Karpas-422 (cell line): ENCODE measurements around the gene EARS2. TPM values are rescaled to one million over a fixed set of nuclear protein-coding genes. Genes with fewer than 3 reads are reported as not detected.

Source experiments
- DNase-seq: peaks from one replicate; pipeline ENCODE4 v3.0.0-alpha.2; 2015
- H2AFZ ChIP-seq: fragments of 200-600 bp; sonication (generic); 2 replicates; pipeline ENCODE4 v1.6.1; 2014; ENCODE audit warnings: antibody characterized with exemption, low read length, mixed read lengths
- H3K27ac ChIP-seq: fragments of 200-600 bp; sonication (generic); 2 replicates; pipeline ENCODE4 v1.5.1; 2014; ENCODE audit warnings: mild to moderate bottlenecking, low read length, moderate library complexity
- H3K27me3 ChIP-seq: fragments of 200-600 bp; sonication (generic); 2 replicates; pipeline ENCODE4 v1.6.1; 2014; ENCODE audit warnings: low read length, mixed read lengths
- H3K36me3 ChIP-seq: fragments of 200-600 bp; sonication (generic); 2 replicates; pipeline ENCODE4 v1.6.1; 2014; ENCODE audit warnings: low read length, mixed read lengths; ENCODE audit not compliant: insufficient read depth
- H3K4me1 ChIP-seq: fragments of 200-600 bp; sonication (generic); 2 replicates; pipeline ENCODE4 v1.6.1; 2014; ENCODE audit warnings: mild to moderate bottlenecking, low read length, mixed read lengths
- H3K4me2 ChIP-seq: fragments of 200-600 bp; sonication (generic); 2 replicates; pipeline ENCODE4 v1.6.1; 2014; ENCODE audit warnings: low read length, low read depth, mild to moderate bottlenecking; ENCODE audit not compliant: poor library complexity, severe bottlenecking
- H3K4me3 ChIP-seq: fragments of 200-600 bp; sonication (generic); 2 replicates; pipeline ENCODE4 v1.5.1; 2014; ENCODE audit warnings: mild to moderate bottlenecking, antibody characterized with exemption, low read length, mixed read lengths
- H3K79me2 ChIP-seq: fragments of 200-600 bp; sonication (generic); 2 replicates; pipeline ENCODE4 v1.6.1; 2014; ENCODE audit warnings: mild to moderate bottlenecking, low read length, mixed read lengths
- H3K9ac ChIP-seq: fragments of 200-600 bp; sonication (generic); 2 replicates; pipeline ENCODE4 v1.6.0; 2014; ENCODE audit warnings: low read length
- H3K9me2 ChIP-seq: fragments of 200-600 bp; sonication (generic), shearing (Covaris generic); replicated peaks from 2 replicates; pipeline ENCODE4 v1.6.0; 2014; ENCODE audit warnings: mild to moderate bottlenecking, low read length, moderate library complexity; ENCODE audit not compliant: insufficient read depth
- H3K9me3 ChIP-seq: fragments of 300-700, 200-600 bp; sonication (generic); 2 replicates; pipeline ENCODE4 v1.6.1; 2014; ENCODE audit warnings: low read length, mixed read lengths
- H4K20me1 ChIP-seq: fragments of 200-600 bp; sonication (generic); 2 replicates; pipeline ENCODE4 v1.6.1; 2014; ENCODE audit warnings: mild to moderate bottlenecking, antibody characterized with exemption, low read length, low read depth; ENCODE audit not compliant: insufficient read depth
- total RNA-seq: library from RNA; depleted of rRNA; stranded (reverse); fragments of >200 nt; shearing (Covaris generic); gene quantifications from 2 replicates; pipeline ENCODE4 v1.2.3, GENCODE V29; 2014; ENCODE audit warnings: low replicate concordance; rRNA removed

The EARS2 gene
- 25.5 and 27.9 TPM in 2 replicates for total RNA-seq

DNA sequence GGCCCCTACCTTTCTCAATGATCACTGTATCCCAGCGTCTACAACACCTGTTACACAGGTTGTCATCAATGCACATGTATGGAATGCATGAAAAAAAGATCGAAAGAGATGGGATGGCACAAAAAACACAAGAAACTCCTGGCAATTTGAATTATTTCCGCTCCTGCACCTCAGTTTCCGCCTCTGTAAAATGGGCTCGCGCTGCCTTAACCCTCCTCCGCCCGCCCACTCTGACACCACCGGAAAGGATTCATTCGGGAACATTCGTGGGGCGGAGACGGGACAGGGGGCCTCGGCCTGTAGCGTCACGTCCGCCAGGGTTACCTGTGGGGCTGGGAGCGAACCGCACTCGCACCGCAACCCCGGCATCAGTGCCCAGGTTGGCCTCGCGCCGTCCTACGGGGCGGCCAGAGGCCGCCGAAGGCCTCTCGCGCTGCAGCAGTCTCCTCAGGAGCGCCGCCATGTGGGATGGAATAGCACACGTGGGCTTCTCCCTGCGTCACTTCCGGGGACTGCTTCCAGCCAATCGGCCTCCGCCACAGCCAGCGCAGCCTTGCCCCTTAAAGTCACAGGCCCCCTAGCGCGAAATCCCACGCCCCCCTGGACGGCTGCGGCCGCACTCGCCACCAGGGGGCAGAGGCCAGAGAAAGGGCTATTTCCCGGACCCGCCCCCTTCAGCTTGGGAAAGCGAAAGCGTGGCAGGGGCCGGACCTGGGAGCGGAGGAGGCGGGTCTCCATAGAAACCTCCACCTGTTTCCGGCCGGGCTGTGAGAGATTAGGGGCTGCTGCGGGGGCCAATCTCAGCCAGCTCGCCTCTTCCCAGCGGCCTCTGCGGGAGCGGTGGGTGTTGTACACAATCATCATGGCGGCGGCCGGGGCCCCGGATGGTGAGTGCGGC is at the start of gene EARS2, which contains the start of gene UBFD1:
Gene EARS2 (minus strand): TSS at position 470 of the 898 bp plus-strand sequence. CDS start 7 bp downstream, at position 463.
Gene UBFD1 (plus strand): TSS at position 847 of the 898 bp plus-strand sequence. CDS start 16 bp downstream, at position 863.
- Histone ChIP-seq H3K79me2 (peaks cover 85% of the 10 kb centered on the region), H3K36me3 (peaks cover 34% of the 10 kb centered on the region; the same call in 1 of the 2 replicates), H4K20me1 (no peaks in the 10 kb centered on the region; the same call in 1 of the 2 replicates), H3K27me3 (no peaks in the 10 kb centered on the region), H3K4me2 (peak within 1 kb of the TSS; percentile 87), H3K9ac (peak within 1 kb of the TSS; percentile 98), H2AFZ (peak within 1 kb of the TSS; percentile 80; the same call in 1 of the 2 replicates), H3K4me1 (peaks cover 50% of the 10 kb centered on the region), H3K4me3 (peak within 1 kb of the TSS; percentile 90), H3K9me2 (no peaks in the 10 kb centered on the region), H3K27ac (peak within 1 kb of the TSS; percentile 94), H3K9me3 (no peaks in the 10 kb centered on the region)
- DNase-seq, result peak; percentile 99

DNA sequence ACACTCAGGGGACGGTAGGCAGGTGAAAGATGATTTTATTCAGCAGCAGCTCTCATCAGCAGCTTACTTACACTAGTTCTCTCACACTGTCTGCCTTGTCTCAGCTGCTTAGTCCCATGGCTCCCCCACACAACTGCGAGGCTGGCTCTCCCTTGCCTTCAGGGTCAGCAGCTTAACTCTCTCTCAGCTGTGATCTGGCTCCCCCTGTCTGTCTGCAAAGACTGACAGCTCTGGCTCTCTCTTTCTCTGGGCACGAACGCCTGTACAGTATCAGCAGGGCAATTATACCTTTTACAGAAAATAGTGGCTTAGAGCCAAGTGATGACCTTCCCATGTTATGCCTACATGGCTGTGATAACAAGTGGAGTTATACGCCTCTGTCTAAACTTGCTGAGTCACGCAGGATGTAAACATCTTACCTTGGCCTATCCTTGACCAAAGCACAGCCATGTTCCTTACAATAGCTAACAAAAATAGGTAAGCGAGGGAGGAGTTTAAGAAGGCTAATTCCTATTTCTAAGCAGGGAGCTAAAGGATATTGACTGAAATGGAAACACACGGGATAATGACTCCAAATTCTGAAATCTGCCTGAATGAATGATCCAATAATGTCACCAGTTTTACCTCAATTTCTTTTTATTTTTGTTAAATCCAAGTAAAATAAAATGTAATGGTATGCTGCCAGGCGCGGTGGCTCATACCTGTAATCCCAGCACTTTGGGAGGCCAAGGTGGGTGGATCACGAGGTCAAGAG is 40.0 kb upstream of the EARS2 start:
- no peak overlapping the region for H2AFZ ChIP-seq
- no peaks in the 10 kb centered on the region for H3K9me3 ChIP-seq
- H3K36me3 ChIP-seq, result peaks cover 11% of the 10 kb centered on the region; the same call in 1 of the 2 replicates
- peaks cover 38% of the 10 kb centered on the region for H3K79me2 ChIP-seq
- peak; percentile 85 for DNase-seq
- no peaks in the 10 kb centered on the region for H3K9me2 ChIP-seq
- peak overlapping the region; percentile 29; the same call in 1 of the 2 replicates for H3K4me3 ChIP-seq
- peaks cover 34% of the 10 kb centered on the region for H4K20me1 ChIP-seq
- peak overlapping the region; percentile 67 for H3K9ac ChIP-seq
- H3K4me2 ChIP-seq, result peak overlapping the region; percentile 83
- H3K27ac ChIP-seq, result peak overlapping the region; percentile 41; the same call in 1 of the 2 replicates
- peaks cover 23% of the 10 kb centered on the region for H3K4me1 ChIP-seq
- H3K27me3 ChIP-seq, result no peaks in the 10 kb centered on the region

GRCh38 chr16:23595951-23596720 is 39.0 kb upstream of the EARS2 start, which contains the start of gene NDUFAB1:
Gene NDUFAB1, minus strand, starts transcription at chr16:23596316. Its CDS starts 26 bp downstream, at chr16:23596290.
- peaks cover 20% of the 10 kb centered on the region; the same call in 1 of the 2 replicates for H3K36me3 ChIP-seq
- H3K9me3 ChIP-seq, result no peaks in the 10 kb centered on the region
- H3K27ac ChIP-seq, result peak within 1 kb of the TSS; percentile 72
- DNase-seq, result peak; percentile 96
- peaks cover 23% of the 10 kb centered on the region for H3K4me1 ChIP-seq
- H3K27me3 ChIP-seq, result no peaks in the 10 kb centered on the region
- peak within 1 kb of the TSS; percentile 100 for H3K4me3 ChIP-seq
- H3K9me2 ChIP-seq, result no peaks in the 10 kb centered on the region
- peak within 1 kb of the TSS; percentile 99 for H3K9ac ChIP-seq
- peak within 1 kb of the TSS; percentile 83 for H3K4me2 ChIP-seq
- H3K79me2 ChIP-seq, result peaks cover 48% of the 10 kb centered on the region
- H2AFZ ChIP-seq, result peak within 1 kb of the TSS; percentile 95
- H4K20me1 ChIP-seq, result peaks cover 42% of the 10 kb centered on the region

DNA sequence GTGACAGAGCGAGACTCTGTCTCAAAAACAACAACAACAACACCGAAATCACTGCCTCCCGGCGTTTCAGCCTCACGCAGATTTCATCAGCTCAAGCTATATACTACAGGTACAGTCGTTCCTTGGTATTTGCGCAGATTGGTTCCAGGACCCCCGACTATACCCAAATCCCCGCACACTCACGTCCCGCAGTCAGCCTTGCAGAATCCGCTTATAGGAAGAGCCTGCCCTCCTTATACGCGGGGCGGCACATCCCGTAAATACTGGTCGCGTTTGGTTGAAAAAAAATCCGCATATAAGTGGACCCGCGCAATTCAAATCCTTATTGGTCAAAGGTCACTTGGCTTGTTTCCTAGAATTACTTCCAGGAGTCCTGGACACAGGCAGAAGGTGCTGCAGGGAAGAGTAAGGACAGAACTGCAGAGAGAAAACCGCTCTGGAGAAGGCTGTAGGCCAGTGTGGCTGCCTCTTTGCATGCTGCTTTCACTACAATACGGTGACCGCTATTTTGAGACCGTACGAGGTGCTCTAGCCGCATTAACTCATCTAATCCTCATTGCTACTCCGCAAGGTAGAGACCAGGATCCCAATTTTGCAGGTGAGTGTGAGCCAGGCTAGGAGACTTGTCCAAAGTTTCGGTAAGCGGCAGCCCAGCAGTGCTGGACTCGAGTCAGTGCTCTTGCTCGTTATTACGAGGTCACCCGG is 38.2 kb upstream of the EARS2 start:
- Histone ChIP-seq H2AFZ (peak overlapping the region; percentile 88), H3K9me2 (no peaks in the 10 kb centered on the region), H3K79me2 (peaks cover 55% of the 10 kb centered on the region), H3K4me3 (peak overlapping the region; percentile 100), H3K4me2 (peak overlapping the region; percentile 83), H4K20me1 (peaks cover 46% of the 10 kb centered on the region), H3K9ac (peak overlapping the region; percentile 99), H3K9me3 (no peaks in the 10 kb centered on the region), H3K4me1 (peaks cover 23% of the 10 kb centered on the region), H3K36me3 (peaks cover 27% of the 10 kb centered on the region; the same call in 1 of the 2 replicates), H3K27ac (peak overlapping the region; percentile 72), H3K27me3 (no peaks in the 10 kb centered on the region)
- peak; percentile 50 for DNase-seq

GRCh38 chr16:23594186-23594585 is 37.0 kb upstream of the EARS2 start:
- Histone ChIP-seq H3K36me3 (peaks cover 37% of the 10 kb centered on the region; the same call in 1 of the 2 replicates), H2AFZ (no peak overlapping the region), H3K27me3 (no peaks in the 10 kb centered on the region), H3K9me3 (no peaks in the 10 kb centered on the region), H3K9ac (no peak overlapping the region), H3K4me2 (no peak overlapping the region), H4K20me1 (peaks cover 58% of the 10 kb centered on the region), H3K27ac (no peak overlapping the region), H3K4me3 (no peak overlapping the region; the same call in 1 of the 2 replicates), H3K9me2 (no peaks in the 10 kb centered on the region), H3K4me1 (peaks cover 23% of the 10 kb centered on the region), H3K79me2 (peaks cover 67% of the 10 kb centered on the region)
- no peak for DNase-seq

- Histone ChIP-seq H3K27me3 (no peaks in the 10 kb centered on the region), H3K9me3 (no peaks in the 10 kb centered on the region), H3K4me2 (no peak overlapping the region), H3K9me2 (no peaks in the 10 kb centered on the region), H3K4me1 (peaks cover 11% of the 10 kb centered on the region), H3K27ac (no peak overlapping the region), H3K79me2 (peaks cover 83% of the 10 kb centered on the region), H3K9ac (no peak overlapping the region), H2AFZ (no peak overlapping the region), H3K36me3 (peaks cover 41% of the 10 kb centered on the region; the same call in 1 of the 2 replicates), H3K4me3 (no peak overlapping the region), H4K20me1 (peaks cover 63% of the 10 kb centered on the region)
- DNase-seq, result no peak
Observed at GRCh38 chr16:23590181-23590580, 33.0 kb upstream of the EARS2 start.

DNA sequence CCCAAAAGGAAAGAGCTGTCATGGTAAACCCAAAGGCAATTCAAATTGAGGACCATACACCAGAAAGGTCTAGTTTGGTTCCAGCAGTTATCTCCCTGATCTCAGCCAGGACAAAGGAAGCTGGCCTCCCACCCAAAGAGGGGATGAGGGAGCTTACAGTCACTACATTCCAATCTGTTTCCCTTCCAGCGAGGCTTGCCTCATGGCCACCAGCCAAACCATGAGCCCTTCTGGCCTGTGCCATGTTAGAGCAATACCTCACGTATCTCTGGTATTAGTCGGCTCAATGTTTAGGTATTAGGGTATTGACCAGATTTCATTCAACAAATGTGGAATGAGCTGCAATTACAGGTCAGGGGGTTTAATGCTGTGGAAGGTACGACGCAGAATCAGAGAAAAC is 30.6 kb upstream of the EARS2 start:
- H3K36me3 ChIP-seq, result peaks cover 46% of the 10 kb centered on the region; the same call in 1 of the 2 replicates
- no peak overlapping the region for H3K9ac ChIP-seq
- H3K9me3 ChIP-seq, result no peaks in the 10 kb centered on the region
- peaks cover 61% of the 10 kb centered on the region for H3K79me2 ChIP-seq
- no peaks in the 10 kb centered on the region for H3K27me3 ChIP-seq
- no peak overlapping the region for H3K4me3 ChIP-seq
- DNase-seq, result no peak
- no peak overlapping the region for H2AFZ ChIP-seq
- H3K9me2 ChIP-seq, result no peaks in the 10 kb centered on the region
- H3K4me2 ChIP-seq, result no peak overlapping the region
- H3K27ac ChIP-seq, result no peak overlapping the region
- peaks cover 47% of the 10 kb centered on the region for H4K20me1 ChIP-seq
- H3K4me1 ChIP-seq, result no peaks in the 10 kb centered on the region
